Activated CD4-positive, alpha-beta memory T cell treated with anti-CD3 and anti-CD28 coated beads for 36 hours (primary cell): ENCODE measurements around the gene ERGIC1. TPM values are rescaled to one million over a fixed set of nuclear protein-coding genes. Genes with fewer than 3 reads are reported as not detected.

Experiments used
- CTCF ChIA-PET: fragments of 350-600 bp; sonication (Branson Sonifier 250); formaldehyde crosslinking; loops from one replicate; lab custom pipeline; 2021; ENCODE audit warnings: antibody characterized with exemption, inconsistent platforms; lab: Charles Lee
- POLR2A ChIA-PET: fragments of 350-600 bp; sonication (Branson Sonifier 250); formaldehyde crosslinking; loops from one replicate; lab custom pipeline; 2021; ENCODE audit warnings: antibody characterized with exemption; lab: Charles Lee
- DNase-seq: peaks from one replicate; pipeline ENCODE4 v3.0.0-alpha.2; 2020
- H3K27ac Mint-ChIP-seq: one replicate; pipeline ENCODE4 v1.8.0; 2021; ENCODE audit warnings: mixed read lengths
- H3K27me3 Mint-ChIP-seq: one replicate; pipeline ENCODE4 v1.8.0; 2021; ENCODE audit warnings: mixed read lengths
- H3K36me3 Mint-ChIP-seq: one replicate; pipeline ENCODE4 v1.8.0; 2021; ENCODE audit warnings: mixed read lengths
- H3K4me1 Mint-ChIP-seq: one replicate; pipeline ENCODE4 v1.8.0; 2021; ENCODE audit warnings: low read depth, mixed read lengths
- H3K4me3 Mint-ChIP-seq: one replicate; pipeline ENCODE4 v1.8.0; 2021; ENCODE audit warnings: mild to moderate bottlenecking, mixed read lengths
- H3K9me3 Mint-ChIP-seq: one replicate; pipeline ENCODE4 v1.8.0; 2021; ENCODE audit warnings: mixed read lengths
- intact Hi-C: fragments of 100-400 bp; cut with micrococcal nuclease; formaldehyde crosslinking; loops from one replicate; pipeline ENCODE4 v1.15.1; 2023
- total RNA-seq, 2 experiments: library from RNA; stranded (reverse); gene quantifications; one replicate each; pipeline ENCODE4 v1.2.3, GENCODE V29; 2021

Gene ERGIC1
- total RNA-seq, 2 experiments from 2014 or later, result 41.9 to 42.7 TPM

DNA sequence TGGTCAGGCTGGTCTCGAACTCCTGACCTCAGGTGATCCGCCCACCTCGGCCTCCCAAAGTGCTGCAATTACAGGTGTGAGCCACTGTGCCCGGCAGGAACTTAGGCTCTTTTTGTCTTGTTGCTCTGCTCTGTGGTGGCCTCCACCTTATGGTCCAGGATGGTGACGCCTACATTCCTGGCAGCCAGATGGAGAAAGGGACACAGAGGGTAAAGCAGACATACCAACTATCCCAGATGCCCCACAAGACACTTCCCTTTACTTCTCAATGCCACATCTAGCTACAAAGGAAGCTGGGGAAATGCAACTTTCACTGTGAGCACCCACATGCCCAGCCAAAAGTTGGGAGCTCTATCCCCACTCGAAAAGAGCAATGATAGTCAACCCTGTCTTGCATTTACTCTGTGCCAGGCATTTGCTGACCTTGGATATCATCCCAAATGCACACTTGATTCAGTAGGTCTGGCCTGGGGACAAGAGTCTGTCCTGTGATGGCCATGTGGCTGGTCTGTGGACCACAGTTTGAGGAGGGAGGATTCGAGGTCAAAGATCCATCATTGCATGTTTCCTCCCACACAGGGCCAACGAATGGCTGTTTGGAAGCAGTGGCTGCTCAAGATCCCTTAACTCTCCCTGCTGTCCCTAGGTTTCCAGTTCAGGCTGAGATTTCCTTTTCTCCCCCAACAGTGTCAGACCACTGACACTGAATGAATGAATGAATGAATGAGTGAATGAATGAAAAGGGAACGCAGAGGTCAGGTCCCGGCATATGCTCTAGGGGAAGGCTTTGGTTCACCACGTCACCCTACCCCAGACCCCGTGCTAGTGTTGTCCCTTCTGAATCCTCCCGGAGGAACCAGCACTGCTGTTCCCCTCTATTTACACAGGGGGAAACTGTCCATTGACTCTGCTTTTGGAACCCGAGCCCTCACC, 1.4 kb upstream of the ERGIC1 start:
- Mint-ChIP-seq H3K27me3 (no peaks in the 10 kb centered on the region), H3K4me1 (peaks cover 36% of the 10 kb centered on the region), H3K36me3 (no peaks in the 10 kb centered on the region), H3K9me3 (no peaks in the 10 kb centered on the region), H3K4me3 (peak overlapping the region; percentile 83), H3K27ac (peak overlapping the region; percentile 49)
- intact Hi-C loops, result loop anchor here (1.0 kb wide), 1 partner anchor 55 kb away; no protein-coding TSS in a partner anchor
- ChIA-PET POLR2A (interaction anchor here (1.3 to 2.5 kb wide), 2 partner anchors 61 to 63 kb away, joined by 5 to 11 read pairs; partner anchors contain the start of gene DUSP1), CTCF (interaction anchor here (0.9 kb wide), 1 partner anchor 118 kb away, joined by 4 read pairs; no protein-coding TSS in a partner anchor)
- DNase-seq, result no peak

DNA sequence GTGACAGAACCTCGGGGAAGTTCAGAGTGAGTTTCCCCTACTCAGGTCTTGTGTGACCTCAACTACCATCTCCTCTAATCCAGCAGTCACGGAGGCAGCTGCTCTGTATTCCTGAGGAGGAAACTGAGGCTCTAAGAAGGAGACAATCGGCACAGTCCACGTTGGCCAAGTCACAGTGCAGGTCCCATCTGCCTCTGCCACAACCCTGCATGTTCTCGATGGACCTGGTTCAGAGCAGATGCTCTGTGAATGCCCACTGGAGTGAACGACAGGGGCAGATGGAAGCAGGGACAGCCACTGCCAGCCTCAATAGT, 722 bp upstream of the ERGIC1 start:
- DNase-seq, result no peak
- intact Hi-C loops, result loop anchor here (1.0 kb wide), 1 partner anchor 56 kb away; no protein-coding TSS in a partner anchor
- H3K9me3 Mint-ChIP-seq, result no peaks in the 10 kb centered on the region
- H3K36me3 Mint-ChIP-seq, result no peaks in the 10 kb centered on the region
- peak overlapping the region; percentile 83 for H3K4me3 Mint-ChIP-seq
- ChIA-PET CTCF (no interaction called here), POLR2A (interaction anchor here (1.3 to 2.5 kb wide), 2 partner anchors 61 to 64 kb away, joined by 5 to 11 read pairs; partner anchors contain the start of gene DUSP1)
- peak overlapping the region; percentile 49 for H3K27ac Mint-ChIP-seq
- no peaks in the 10 kb centered on the region for H3K27me3 Mint-ChIP-seq
- H3K4me1 Mint-ChIP-seq, result peaks cover 41% of the 10 kb centered on the region

DNA sequence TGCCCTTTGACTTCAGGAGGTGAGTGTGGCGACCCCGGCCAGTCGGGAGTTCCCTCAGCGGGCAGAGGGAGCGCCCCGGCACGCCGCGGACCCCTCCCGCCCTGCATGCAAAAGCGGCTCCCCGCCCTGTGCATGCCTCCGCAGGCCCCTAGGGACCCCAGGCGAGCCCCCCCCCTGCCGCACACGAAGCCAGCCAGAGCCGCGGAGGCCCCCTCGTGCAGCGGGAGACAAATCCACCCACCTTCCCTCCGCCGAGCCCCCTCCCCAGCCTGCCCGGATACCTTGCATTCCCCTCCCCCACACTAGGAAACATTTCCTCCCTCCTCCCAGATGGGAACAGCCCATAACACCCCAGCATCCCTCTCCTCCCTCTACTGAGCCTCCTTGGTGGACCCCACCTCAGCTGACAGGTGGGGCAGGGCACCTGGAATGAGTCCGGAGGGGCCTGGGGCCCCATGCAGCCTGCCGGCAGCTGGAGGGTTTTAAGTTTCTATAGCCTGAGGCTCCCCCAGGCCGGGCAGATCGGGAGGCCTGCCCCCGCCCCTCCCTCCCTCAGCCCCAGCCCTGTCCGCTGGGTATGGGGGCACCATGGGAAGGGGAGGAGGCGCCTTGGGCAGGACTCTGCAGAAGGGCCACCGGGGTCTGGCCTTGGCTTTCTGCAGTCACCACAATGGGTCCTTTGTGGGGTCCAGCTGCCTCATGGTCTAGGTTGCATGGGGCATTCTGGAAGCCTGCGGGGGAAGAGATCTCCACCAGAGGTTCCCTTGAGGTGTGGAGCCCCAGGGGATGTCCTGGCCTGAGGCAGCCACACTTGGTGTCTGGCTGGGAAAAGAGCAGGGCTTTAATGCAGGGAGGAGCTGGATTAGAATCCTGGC, 601 bp downstream of the ERGIC1 start:
- intact Hi-C loops, result loop anchor here (1.0 to 5.0 kb wide), 3 partner anchors 27 to 117 kb away; partner anchors contain the start of gene DUSP1
- Mint-ChIP-seq H3K36me3 (no peaks in the 10 kb centered on the region), H3K27ac (peak overlapping the region; percentile 30), H3K4me3 (peak overlapping the region; percentile 83), H3K9me3 (no peaks in the 10 kb centered on the region), H3K27me3 (no peaks in the 10 kb centered on the region), H3K4me1 (peaks cover 41% of the 10 kb centered on the region)
- POLR2A ChIA-PET, result interaction anchor here (1.2 to 2.5 kb wide), 2 partner anchors 63 to 65 kb away, joined by 3 to 11 read pairs; partner anchors contain the start of gene DUSP1
- CTCF ChIA-PET, result interaction anchor here (0.9 to 2.0 kb wide), 3 partner anchors 56 to 123 kb away, joined by 3 to 12 read pairs (median 9); no protein-coding TSS in a partner anchor
- peak; percentile 17 for DNase-seq

DNA sequence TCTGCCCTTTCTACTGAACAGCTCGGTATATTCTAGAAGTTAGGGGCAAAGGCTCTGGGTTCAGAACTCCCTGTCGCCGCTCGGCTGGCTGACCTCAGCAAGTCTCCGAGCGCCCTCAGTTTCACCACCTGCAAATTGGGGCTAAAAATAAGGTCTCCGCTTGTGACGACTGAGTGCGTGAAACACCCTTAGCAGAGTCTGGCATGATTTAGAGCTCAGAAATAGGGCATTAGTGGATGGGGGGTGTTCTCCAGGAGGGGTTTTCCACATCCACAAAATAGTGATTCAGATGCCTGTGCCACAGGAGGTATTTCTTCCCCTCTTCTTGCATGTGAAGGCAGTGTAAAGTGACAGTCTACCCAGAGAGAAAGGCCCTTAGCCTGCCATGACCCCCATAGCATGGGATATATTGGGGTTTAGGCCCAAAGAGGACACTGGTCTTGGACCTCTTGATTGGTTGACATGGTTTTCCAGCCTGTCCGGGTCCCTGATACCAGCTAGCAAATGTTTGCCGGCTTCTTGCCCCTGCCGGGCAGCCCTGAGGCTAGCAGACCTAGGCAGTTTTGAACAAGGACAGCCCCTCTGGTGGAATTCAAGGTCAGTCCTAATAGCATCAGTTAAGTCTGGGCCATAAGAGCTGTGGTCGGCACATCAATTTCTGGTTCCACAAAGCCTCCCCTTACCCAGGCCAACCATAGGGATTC, 1.4 kb downstream of the ERGIC1 start:
- CTCF ChIA-PET, result interaction anchor here (0.9 to 2.5 kb wide), 4 partner anchors 57 to 124 kb away, joined by 3 to 12 read pairs (median 9); no protein-coding TSS in a partner anchor
- H3K4me3 Mint-ChIP-seq, result peak overlapping the region; percentile 83
- POLR2A ChIA-PET, result interaction anchor here (1.2 to 2.5 kb wide), 2 partner anchors 64 to 66 kb away, joined by 3 to 11 read pairs; partner anchors contain the start of gene DUSP1
- DNase-seq, result no peak
- H3K36me3 Mint-ChIP-seq, result no peaks in the 10 kb centered on the region
- no peaks in the 10 kb centered on the region for H3K27me3 Mint-ChIP-seq
- H3K9me3 Mint-ChIP-seq, result no peaks in the 10 kb centered on the region
- H3K27ac Mint-ChIP-seq, result no peak overlapping the region
- intact Hi-C loops, result loop anchor here (2.0 to 5.0 kb wide), 2 partner anchors 65 to 118 kb away; partner anchors contain the start of gene DUSP1
- peaks cover 41% of the 10 kb centered on the region for H3K4me1 Mint-ChIP-seq

DNA sequence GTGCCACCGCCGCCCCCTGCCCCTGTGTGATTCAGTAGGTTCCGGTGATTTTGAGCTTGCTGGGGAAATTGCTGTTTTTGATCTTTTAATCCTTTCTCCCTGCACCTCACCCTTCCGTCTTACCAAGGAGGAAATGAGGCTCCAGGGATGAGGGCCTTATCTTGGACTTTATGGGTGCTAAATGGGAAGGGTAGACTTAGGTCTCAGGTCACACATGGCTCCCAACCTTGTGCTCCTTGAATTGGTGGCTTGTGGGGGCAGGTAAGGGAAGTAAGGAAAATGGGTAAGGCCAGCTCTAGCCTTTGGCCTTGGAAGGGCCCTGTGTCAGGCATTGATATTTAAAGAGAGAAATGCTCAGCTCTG, 1.9 kb downstream of the ERGIC1 start:
- no peak for DNase-seq
- Mint-ChIP-seq H3K27me3 (no peaks in the 10 kb centered on the region), H3K4me3 (no peak overlapping the region), H3K9me3 (no peaks in the 10 kb centered on the region), H3K4me1 (peaks cover 41% of the 10 kb centered on the region), H3K36me3 (peaks cover 2% of the 10 kb centered on the region), H3K27ac (no peak overlapping the region)
- ChIA-PET CTCF (interaction anchor here (0.9 to 2.5 kb wide), 4 partner anchors 57 to 124 kb away, joined by 3 to 12 read pairs (median 9); no protein-coding TSS in a partner anchor), POLR2A (interaction anchor here (1.0 to 1.2 kb wide), 2 partner anchors 65 to 66 kb away, joined by 3 read pairs; partner anchors contain the start of gene DUSP1)
- intact Hi-C loops, result loop anchor here (2.0 to 5.0 kb wide), 2 partner anchors 65 to 119 kb away; partner anchors contain the start of gene DUSP1

DNA sequence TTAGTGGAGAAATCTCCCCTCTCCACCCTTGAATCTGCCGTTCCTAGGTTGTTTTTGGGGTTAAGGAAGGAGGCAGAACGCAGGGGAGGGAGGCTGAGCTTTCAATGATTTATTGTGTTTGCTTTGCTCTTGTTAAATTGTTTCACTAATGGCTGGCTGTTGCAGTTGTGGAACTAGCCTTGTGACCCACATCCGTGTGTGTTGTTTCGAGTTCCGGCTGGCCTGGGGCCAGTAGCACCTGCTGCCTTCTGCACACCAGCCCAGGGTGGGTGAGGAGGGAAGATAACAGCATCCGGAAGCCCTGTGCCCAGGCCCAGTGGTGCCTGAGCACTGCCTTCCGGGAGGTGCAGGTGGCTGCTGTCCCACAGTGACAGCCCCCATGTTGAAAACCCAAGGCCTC, 3.6 kb downstream of the ERGIC1 start:
- Mint-ChIP-seq H3K27me3 (no peaks in the 10 kb centered on the region), H3K36me3 (peaks cover 2% of the 10 kb centered on the region), H3K4me1 (peaks cover 41% of the 10 kb centered on the region), H3K4me3 (no peak overlapping the region), H3K9me3 (no peaks in the 10 kb centered on the region), H3K27ac (peak overlapping the region; percentile 64)
- DNase-seq, result peak; percentile 55
- ChIA-PET CTCF (interaction anchor here (2.5 kb wide), 1 partner anchor 123 kb away, joined by 9 read pairs; no protein-coding TSS in a partner anchor), POLR2A (no interaction called here)
- intact Hi-C loops, result loop anchor here (5.0 kb wide), 1 partner anchor 120 kb away; no protein-coding TSS in a partner anchor

DNA sequence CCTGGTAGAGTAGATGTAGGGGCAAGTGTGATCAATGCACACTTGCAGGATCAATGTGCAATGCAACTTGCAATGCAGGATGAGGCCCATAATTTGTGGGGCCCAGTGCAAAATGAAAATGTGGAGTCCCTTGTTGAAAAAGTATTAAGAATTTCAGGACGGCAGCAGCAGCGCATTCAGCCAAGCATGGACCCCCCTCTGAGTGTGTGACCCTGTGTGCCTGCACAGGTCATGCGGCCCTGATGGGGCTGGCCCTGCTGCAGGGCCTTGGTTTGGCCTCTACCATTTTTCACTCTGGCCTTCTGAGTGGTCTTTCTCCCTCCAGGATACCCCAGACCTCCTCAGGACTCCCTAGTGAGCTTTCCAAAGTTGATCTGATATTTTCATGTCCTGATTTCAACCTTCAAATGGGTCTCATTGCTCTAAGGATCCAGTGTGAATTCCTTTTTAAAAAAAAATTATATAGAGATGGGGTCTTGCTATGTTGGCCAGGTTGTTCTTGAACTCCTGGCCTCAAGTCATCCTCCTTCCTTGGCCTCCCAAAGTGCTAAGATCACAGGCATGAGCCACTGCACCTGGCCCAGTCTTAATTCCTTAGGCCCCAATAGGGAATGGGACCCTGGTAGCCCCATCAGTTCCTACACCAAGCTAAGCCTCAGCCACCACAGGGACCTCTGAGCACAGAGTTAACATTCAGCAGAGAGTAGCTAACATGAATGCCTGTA, 4.3 kb downstream of the ERGIC1 start:
- Mint-ChIP-seq H3K27me3 (no peaks in the 10 kb centered on the region), H3K4me3 (no peak overlapping the region), H3K36me3 (peaks cover 2% of the 10 kb centered on the region), H3K4me1 (peaks cover 35% of the 10 kb centered on the region), H3K27ac (no peak overlapping the region), H3K9me3 (no peaks in the 10 kb centered on the region)
- CTCF ChIA-PET, result interaction anchor here (2.5 kb wide), 1 partner anchor 124 kb away, joined by 9 read pairs; no protein-coding TSS in a partner anchor
- intact Hi-C loops, result loop anchor here (5.0 kb wide), 1 partner anchor 121 kb away; no protein-coding TSS in a partner anchor
- DNase-seq, result no peak
- POLR2A ChIA-PET, result no interaction called here

DNA sequence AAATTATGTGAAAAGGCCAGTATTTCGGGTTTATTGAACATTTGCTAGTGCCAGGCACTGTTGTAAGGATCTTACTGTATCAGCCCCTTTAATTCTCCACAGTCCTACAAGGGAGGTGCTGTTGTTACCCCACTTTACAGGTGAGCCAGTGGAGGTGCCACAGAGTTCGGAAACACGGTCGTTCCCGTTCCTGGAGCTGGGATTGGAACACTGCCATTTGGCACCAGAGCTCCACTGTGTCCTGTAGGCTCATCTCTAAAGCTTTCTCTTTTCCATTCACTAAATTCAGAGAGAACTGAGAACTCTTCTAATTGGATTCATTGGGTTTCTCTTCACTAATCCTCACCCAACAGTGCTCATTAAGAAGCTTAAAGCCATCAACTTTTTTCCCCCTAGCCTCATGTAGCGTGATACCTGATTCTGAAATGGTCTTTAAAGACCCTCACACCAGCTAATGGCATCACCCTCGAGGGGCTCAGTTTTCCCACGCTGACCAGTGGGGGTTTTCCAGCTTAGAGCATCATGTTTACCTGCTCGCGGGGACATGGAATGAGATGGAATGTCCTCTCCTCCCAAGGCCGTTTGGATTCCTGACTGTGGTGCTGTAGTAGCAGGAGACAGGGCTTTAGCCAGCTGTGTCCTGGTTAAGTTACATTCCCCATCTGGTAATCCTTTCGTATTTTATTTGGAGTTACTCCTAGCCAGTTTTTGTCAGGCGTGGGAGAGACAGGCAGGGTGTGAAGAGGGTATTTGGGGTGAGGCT, 5.8 kb downstream of the ERGIC1 start:
- H3K27ac Mint-ChIP-seq, result no peak overlapping the region
- no peak for DNase-seq
- CTCF ChIA-PET, result no interaction called here
- H3K4me1 Mint-ChIP-seq, result peaks cover 34% of the 10 kb centered on the region
- H3K27me3 Mint-ChIP-seq, result no peaks in the 10 kb centered on the region
- POLR2A ChIA-PET, result no interaction called here
- no peak overlapping the region for H3K4me3 Mint-ChIP-seq
- H3K9me3 Mint-ChIP-seq, result no peaks in the 10 kb centered on the region
- peaks cover 2% of the 10 kb centered on the region for H3K36me3 Mint-ChIP-seq
- intact Hi-C loops, result loop anchor here (5.0 kb wide), 1 partner anchor 123 kb away; no protein-coding TSS in a partner anchor

DNA sequence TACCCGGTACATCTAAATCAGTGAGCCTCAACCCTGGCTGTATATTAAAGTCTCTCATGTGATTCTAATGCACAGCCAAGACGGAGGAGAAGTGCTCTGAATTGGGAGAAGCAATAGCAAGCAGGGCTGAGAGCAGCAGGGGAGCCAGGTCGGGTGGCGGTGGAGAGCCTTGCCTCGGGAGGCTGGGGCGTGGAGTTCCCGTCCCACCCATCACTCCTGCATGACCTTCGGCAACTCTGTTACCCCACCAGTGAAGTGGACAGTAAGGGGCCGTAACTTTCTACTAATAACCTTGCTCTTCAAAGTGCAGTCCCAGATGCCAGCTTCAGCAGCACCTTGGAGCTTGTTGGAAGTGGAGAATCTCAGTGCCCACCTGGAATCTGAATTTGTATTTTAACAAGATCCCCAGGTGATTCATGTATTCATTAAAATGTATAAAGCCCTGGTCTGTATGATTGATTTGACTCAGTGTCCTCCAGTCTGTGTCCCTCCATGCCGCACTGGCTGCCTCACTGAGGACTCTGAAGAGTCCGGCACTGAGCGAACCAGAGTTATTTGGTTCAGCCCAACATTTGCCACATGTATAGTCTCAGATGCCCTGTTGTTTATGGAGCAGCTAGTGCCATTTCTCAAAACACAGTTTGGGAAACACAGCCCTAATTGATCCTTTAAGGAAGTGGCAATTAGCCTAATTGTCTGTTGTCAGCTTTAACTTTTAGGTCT, 6.5 kb downstream of the ERGIC1 start:
- ChIA-PET POLR2A (no interaction called here), CTCF (interaction anchor here (1.2 kb wide), 1 partner anchor 91 kb away, joined by 4 read pairs; no protein-coding TSS in a partner anchor)
- H3K9me3 Mint-ChIP-seq, result no peaks in the 10 kb centered on the region
- intact Hi-C loops, result no loop called here
- no peak for DNase-seq
- H3K4me3 Mint-ChIP-seq, result no peak overlapping the region
- no peak overlapping the region for H3K27ac Mint-ChIP-seq
- no peaks in the 10 kb centered on the region for H3K27me3 Mint-ChIP-seq
- peaks cover 27% of the 10 kb centered on the region for H3K4me1 Mint-ChIP-seq
- peaks cover 2% of the 10 kb centered on the region for H3K36me3 Mint-ChIP-seq
